HCT116 (cell line): ENCODE results near the gene RAB41. TPM values are rescaled to one million over a fixed set of nuclear protein-coding genes. Genes with fewer than 3 reads are reported as not detected.
"Not testable (repeated sequence)": the region's sequence is repeated elsewhere in the genome, so short reads cannot be mapped to it uniquely, and the experiment has no call there.

ENCODE experiments used
- ATAC-seq: fragments of 200-7000 bp; cut with Tn5 transposase; 2 replicates; pipeline ENCODE4 v1.9.1; 2020; ENCODE audit warnings: mild to moderate bottlenecking, moderate library complexity
- BruUV-seq: library from RNA; stranded (reverse); fragments of 400-500 nt; replicated peaks from 2 replicates; lab custom pipeline; 2021; lab: Mats Ljungman, UMichigan
- CTCF ChIA-PET: fragments of 300-600 bp; sonication (Branson Sonifier 250); formaldehyde crosslinking; loops from one replicate; lab custom pipeline; 2021; ENCODE audit warnings: antibody characterized with exemption; lab: Charles Lee
- POLR2A ChIA-PET: fragments of 300-600, 350-600 bp; sonication (Branson Sonifier 250); formaldehyde crosslinking; loops from one replicate; lab custom pipeline; 2021; ENCODE audit warnings: antibody characterized with exemption; lab: Charles Lee
- RAD21 ChIA-PET, 2 experiments: fragments of 300-600 bp; sonication (Branson Sonifier 250); formaldehyde crosslinking; loops; one replicate each; lab custom pipeline; 2023; ENCODE audit warnings: low total read pairs in 2 of 2; ENCODE audit not compliant: uncharacterized antibody in 2 of 2, unreplicated experiment in 2 of 2, low non-redundant PET in 1 of 2; lab: Charles Lee
- DNase-seq: peaks from one replicate; pipeline ENCODE4 v3.0.0-alpha.2; 2010; ENCODE audit warnings: low read depth, low spot score
- H2AFZ ChIP-seq: fragments of 200-600 bp; shearing (Covaris generic), sonication (generic); 2 replicates; pipeline ENCODE4 v1.6.1; 2017; ENCODE audit warnings: low read depth, mixed run types, mixed read lengths, antibody characterized with exemption, low read length; ENCODE audit not compliant: poor library complexity, severe bottlenecking
- H3K27ac ChIP-seq: 2 replicates; pipeline ENCODE4 v1.5.1; 2012; ENCODE audit warnings: low read depth, low read length
- H3K27me3 ChIP-seq: fragments of 200-600 bp; sonication (generic); 2 replicates; pipeline ENCODE4 v1.6.1; 2016; ENCODE audit warnings: mixed run types, low read length, mixed read lengths; ENCODE audit not compliant: insufficient read depth
- H3K36me3 ChIP-seq, 2 experiments: fragments of 200-500 bp in 1 of 2; fragments of 200-600 bp in 1 of 2; sonication (Bioruptor generic) in 1 of 2; sonication (generic) in 1 of 2; 2 replicates each; pipeline versions ENCODE4 v1.5.1 to v1.6.1; 2014 to 2016; ENCODE audit warnings: low read length in 2 of 2, inconsistent platforms in 1 of 2, mixed read lengths in 1 of 2, mixed run types in 1 of 2; ENCODE audit not compliant: insufficient read depth in 2 of 2, control insufficient read depth in 1 of 2
- H3K4me1 ChIP-seq, 2 experiments: fragments of 200-600 bp in 1 of 2; sonication (generic) in 1 of 2; 2 replicates each; pipeline versions ENCODE4 v1.5.1 to v1.6.1; 2012 to 2017; ENCODE audit warnings: low read length in 2 of 2, inconsistent platforms in 1 of 2, mild to moderate bottlenecking in 1 of 2, mixed read lengths in 1 of 2, mixed run types in 1 of 2, moderate library complexity in 1 of 2; ENCODE audit not compliant: insufficient read depth in 2 of 2, control insufficient read depth in 1 of 2
- H3K4me2 ChIP-seq: fragments of 200-600 bp; sonication (generic); 2 replicates; pipeline ENCODE4 v1.6.1; 2017; ENCODE audit warnings: mixed run types, low read length, mixed read lengths
- H3K4me3 ChIP-seq, 2 experiments: fragments of 200-600 bp in 1 of 2; sonication (generic) in 1 of 2; replicated peaks in 1 of 2; 2 replicates each; pipeline ENCODE4 v1.5.1; 2011 to 2016; ENCODE audit warnings: low read length in 2 of 2, control low read depth in 1 of 2, low read depth in 1 of 2, mild to moderate bottlenecking in 1 of 2, mixed read lengths in 1 of 2, mixed run types in 1 of 2
- H3K79me2 ChIP-seq: fragments of 200-600 bp; sonication (generic); 2 replicates; pipeline ENCODE4 v1.6.1; 2017; ENCODE audit warnings: mild to moderate bottlenecking, mixed run types, low read length, moderate library complexity, mixed read lengths; ENCODE audit not compliant: insufficient read depth
- H3K9ac ChIP-seq: fragments of 200-600 bp; sonication (generic); 2 replicates; pipeline ENCODE4 v1.6.1; 2016; ENCODE audit warnings: low read length, mixed read lengths
- H3K9me2 ChIP-seq: fragments of 200-600 bp; sonication (generic), shearing (Covaris generic); 2 replicates; pipeline ENCODE4 v1.6.1; 2017; ENCODE audit warnings: mixed run types, mild to moderate bottlenecking, moderate library complexity; ENCODE audit not compliant: insufficient read depth
- H3K9me3 ChIP-seq, 2 experiments: fragments of 200-500 bp in 1 of 2; fragments of 200-600 bp in 1 of 2; sonication (Bioruptor generic) in 1 of 2; sonication (generic) in 1 of 2; 2 replicates each; pipeline ENCODE4 v1.6.1; 2014 to 2017; ENCODE audit warnings: low read length in 2 of 2, mixed read lengths in 2 of 2, inconsistent platforms in 1 of 2, low read depth in 1 of 2, mild to moderate bottlenecking in 1 of 2, mixed run types in 1 of 2, moderate library complexity in 1 of 2; ENCODE audit not compliant: control insufficient read depth in 1 of 2, insufficient read depth in 1 of 2
- H4K20me1 ChIP-seq: fragments of 200-600 bp; sonication (generic), shearing (Covaris generic); 2 replicates; pipeline ENCODE4 v1.6.1; 2017; ENCODE audit warnings: mixed run types, mild to moderate bottlenecking, moderate library complexity; ENCODE audit not compliant: insufficient read depth
- CEBPB ChIP-seq: IDR thresholded peaks from 2 replicates; pipeline ENCODE4 v1.6.1; 2012; ENCODE audit warnings: low read depth
- EGR1 ChIP-seq: IDR thresholded peaks from 2 replicates; pipeline ENCODE4 v1.6.1; 2012; ENCODE audit warnings: low read depth
- ELF1 ChIP-seq: IDR thresholded peaks from 2 replicates; pipeline ENCODE4 v1.6.1; 2012; ENCODE audit warnings: low read depth, borderline replicate concordance
- EZH2phosphoT487 ChIP-seq: fragments of 200-600 bp; IDR thresholded peaks from 2 replicates; pipeline ENCODE4 v1.6.1; 2018; ENCODE audit warnings: antibody characterized with exemption, borderline replicate concordance
- FOSL1 ChIP-seq: IDR thresholded peaks from 2 replicates; pipeline ENCODE4 v1.6.1; 2012; ENCODE audit warnings: low read depth
- JUND ChIP-seq: IDR thresholded peaks from 2 replicates; pipeline ENCODE4 v1.6.1; 2012
- POLR2A ChIP-seq: IDR thresholded peaks from 2 replicates; pipeline ENCODE4 v1.7.0; 2011; ENCODE audit warnings: borderline replicate concordance; ENCODE audit not compliant: insufficient read depth, insufficient read length; ENCODE audit errors: extremely low read depth
- SIN3A ChIP-seq: IDR thresholded peaks from 2 replicates; pipeline ENCODE4 v1.6.1; 2012; ENCODE audit warnings: low read depth
- ZNF274 ChIP-seq: fragments of 200-500 bp; sonication (Bioruptor generic); IDR thresholded peaks from 2 replicates; pipeline ENCODE4 v1.6.1; 2014; ENCODE audit warnings: mild to moderate bottlenecking, low read depth, low read length, inconsistent platforms
- intact Hi-C: fragments of 100-400 bp; cut with micrococcal nuclease; formaldehyde crosslinking; loops from 2 replicates; pipeline ENCODE4 v1.10.0; 2022
- total RNA-seq: library from RNA; stranded (reverse); gene quantifications from one replicate; pipeline ENCODE4 v1.2.1, GENCODE V29; 2021; ENCODE audit not compliant: unreplicated experiment
- TF ChIP-seq, protein P1 (sequence below): IDR thresholded peaks from 2 replicates; pipeline ENCODE4 v1.6.1; 2011; ENCODE audit warnings: mild to moderate bottlenecking, low read length, moderate library complexity; ENCODE audit not compliant: insufficient replicate concordance; ENCODE audit errors: extremely low read depth
- TF ChIP-seq, protein P2 (sequence below), 3 experiments: fragments of 200-600 bp in 1 of 3; sonication (generic) in 1 of 3; IDR thresholded peaks in 2 of 3; conservative IDR thresholded peaks in 1 of 3; 2 replicates each; pipeline ENCODE4 v1.5.1; 2012 to 2017; ENCODE audit warnings: low read depth in 2 of 3, low read length in 2 of 3, antibody characterized with exemption in 1 of 3, borderline replicate concordance in 1 of 3, control low read depth in 1 of 3, mild to moderate bottlenecking in 1 of 3, mixed read lengths in 1 of 3, mixed run types in 1 of 3, moderate library complexity in 1 of 3; ENCODE audit not compliant: insufficient read depth in 1 of 3
- TF ChIP-seq, protein P3 (sequence below): IDR thresholded peaks from 2 replicates; pipeline ENCODE4 v1.6.1; 2012
- TF ChIP-seq, protein P4 (sequence below): IDR thresholded peaks from 2 replicates; pipeline ENCODE4 v1.6.1; 2012

The RAB41 gene
- total RNA-seq, 1 experiment from 2014 or later: not detected

DNA sequence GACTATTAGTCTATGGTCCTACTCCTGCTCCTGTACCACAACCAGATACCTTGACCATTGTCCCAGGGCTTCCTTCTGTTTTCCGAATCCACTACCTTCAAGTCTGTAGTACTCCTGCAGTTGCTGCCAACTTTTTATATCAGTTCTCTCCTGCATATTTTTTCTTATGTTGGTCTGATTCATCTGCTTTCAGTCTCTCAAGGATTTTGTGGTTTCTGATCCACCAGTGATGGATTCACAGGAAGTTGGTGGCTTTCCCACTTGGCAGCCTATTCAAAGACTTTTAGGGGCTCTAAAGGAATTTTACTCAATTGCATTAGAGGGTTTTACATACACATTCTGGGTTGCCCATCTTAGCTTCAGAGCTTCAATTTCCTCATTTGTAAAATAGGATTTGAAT is 31.5 kb downstream of the RAB41 start (continued):
- TF ChIP-seq, protein P1, sequence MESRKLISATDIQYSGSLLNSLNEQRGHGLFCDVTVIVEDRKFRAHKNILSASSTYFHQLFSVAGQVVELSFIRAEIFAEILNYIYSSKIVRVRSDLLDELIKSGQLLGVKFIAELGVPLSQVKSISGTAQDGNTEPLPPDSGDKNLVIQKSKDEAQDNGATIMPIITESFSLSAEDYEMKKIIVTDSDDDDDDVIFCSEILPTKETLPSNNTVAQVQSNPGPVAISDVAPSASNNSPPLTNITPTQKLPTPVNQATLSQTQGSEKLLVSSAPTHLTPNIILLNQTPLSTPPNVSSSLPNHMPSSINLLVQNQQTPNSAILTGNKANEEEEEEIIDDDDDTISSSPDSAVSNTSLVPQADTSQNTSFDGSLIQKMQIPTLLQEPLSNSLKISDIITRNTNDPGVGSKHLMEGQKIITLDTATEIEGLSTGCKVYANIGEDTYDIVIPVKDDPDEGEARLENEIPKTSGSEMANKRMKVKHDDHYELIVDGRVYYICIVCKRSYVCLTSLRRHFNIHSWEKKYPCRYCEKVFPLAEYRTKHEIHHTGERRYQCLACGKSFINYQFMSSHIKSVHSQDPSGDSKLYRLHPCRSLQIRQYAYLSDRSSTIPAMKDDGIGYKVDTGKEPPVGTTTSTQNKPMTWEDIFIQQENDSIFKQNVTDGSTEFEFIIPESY: no peak
- no peak for TF ChIP-seq CEBPB
- no peak for TF ChIP-seq ZNF274

DNA sequence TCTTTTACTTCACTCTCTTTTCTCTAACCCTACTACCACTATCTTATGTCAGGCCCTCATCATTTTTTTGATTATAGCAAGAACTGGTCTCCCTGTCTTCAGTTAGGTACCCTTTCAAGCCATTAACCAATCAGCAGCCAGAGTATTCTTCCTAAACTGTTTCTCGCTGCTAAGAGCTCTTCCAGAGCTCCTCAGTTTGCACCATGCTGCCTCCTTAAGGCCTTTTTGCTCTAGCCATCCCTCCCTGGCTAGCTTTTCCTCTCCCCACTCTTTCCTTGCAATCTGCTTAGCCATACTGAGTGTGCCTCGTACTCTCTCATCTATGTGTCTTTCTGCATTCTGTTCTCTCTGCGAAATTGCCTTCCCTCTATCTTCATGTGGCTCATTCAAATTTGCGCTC is 40.8 kb downstream of the RAB41 start:
- no peak overlapping the region for H3K4me3 ChIP-seq
- H3K4me2 ChIP-seq: no peak overlapping the region
- H3K36me3 ChIP-seq: no peaks in the 10 kb centered on the region
- no peaks in the 10 kb centered on the region for H3K4me1 ChIP-seq
- H3K9me3 ChIP-seq: no peaks in the 10 kb centered on the region
- 0 out of 2 replicates have a peak, but pooled peaks cover 8% of the 10 kb centered on the region for H3K79me2 ChIP-seq
- ATAC-seq (no peak), DNase-seq (no peak)
- H2AFZ ChIP-seq: no peak overlapping the region
- H4K20me1 ChIP-seq: no peaks in the 10 kb centered on the region
- ChIA-PET POLR2A (no interaction called here), RAD21 (no interaction called here), CTCF (no interaction called here)
- intact Hi-C loops: no loop called here
- TF ChIP-seq SIN3A (no peak), ZNF274 (no peak), POLR2A (no peak), FOSL1 (no peak), EZH2phosphoT487 (no peak), EGR1 (no peak), JUND (no peak), ELF1 (no peak), CEBPB (no peak)
- TF ChIP-seq, protein P1: no peak
- TF ChIP-seq, protein P2, sequence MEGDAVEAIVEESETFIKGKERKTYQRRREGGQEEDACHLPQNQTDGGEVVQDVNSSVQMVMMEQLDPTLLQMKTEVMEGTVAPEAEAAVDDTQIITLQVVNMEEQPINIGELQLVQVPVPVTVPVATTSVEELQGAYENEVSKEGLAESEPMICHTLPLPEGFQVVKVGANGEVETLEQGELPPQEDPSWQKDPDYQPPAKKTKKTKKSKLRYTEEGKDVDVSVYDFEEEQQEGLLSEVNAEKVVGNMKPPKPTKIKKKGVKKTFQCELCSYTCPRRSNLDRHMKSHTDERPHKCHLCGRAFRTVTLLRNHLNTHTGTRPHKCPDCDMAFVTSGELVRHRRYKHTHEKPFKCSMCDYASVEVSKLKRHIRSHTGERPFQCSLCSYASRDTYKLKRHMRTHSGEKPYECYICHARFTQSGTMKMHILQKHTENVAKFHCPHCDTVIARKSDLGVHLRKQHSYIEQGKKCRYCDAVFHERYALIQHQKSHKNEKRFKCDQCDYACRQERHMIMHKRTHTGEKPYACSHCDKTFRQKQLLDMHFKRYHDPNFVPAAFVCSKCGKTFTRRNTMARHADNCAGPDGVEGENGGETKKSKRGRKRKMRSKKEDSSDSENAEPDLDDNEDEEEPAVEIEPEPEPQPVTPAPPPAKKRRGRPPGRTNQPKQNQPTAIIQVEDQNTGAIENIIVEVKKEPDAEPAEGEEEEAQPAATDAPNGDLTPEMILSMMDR (IDR thresholded peaks at IDR 0.05 in 2 of 3, conservative IDR thresholded peaks at IDR 0.05 in 1 of 3; ENCODE audit: borderline replicate concordance in 1 of 3, insufficient read depth in 1 of 3, low read depth in 2 of 3, low read length in 2 of 3): no peak
- TF ChIP-seq, protein P3, sequence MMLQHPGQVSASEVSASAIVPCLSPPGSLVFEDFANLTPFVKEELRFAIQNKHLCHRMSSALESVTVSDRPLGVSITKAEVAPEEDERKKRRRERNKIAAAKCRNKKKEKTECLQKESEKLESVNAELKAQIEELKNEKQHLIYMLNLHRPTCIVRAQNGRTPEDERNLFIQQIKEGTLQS: no peak
- TF ChIP-seq, protein P4, sequence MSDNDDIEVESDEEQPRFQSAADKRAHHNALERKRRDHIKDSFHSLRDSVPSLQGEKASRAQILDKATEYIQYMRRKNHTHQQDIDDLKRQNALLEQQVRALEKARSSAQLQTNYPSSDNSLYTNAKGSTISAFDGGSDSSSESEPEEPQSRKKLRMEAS: no peak
- H3K9ac ChIP-seq: no peak overlapping the region
- H3K9me2 ChIP-seq: no peaks in the 10 kb centered on the region
- no peaks in the 10 kb centered on the region for H3K27me3 ChIP-seq
- BruUV-seq: no TSS peak
- no peak overlapping the region for H3K27ac ChIP-seq

DNA sequence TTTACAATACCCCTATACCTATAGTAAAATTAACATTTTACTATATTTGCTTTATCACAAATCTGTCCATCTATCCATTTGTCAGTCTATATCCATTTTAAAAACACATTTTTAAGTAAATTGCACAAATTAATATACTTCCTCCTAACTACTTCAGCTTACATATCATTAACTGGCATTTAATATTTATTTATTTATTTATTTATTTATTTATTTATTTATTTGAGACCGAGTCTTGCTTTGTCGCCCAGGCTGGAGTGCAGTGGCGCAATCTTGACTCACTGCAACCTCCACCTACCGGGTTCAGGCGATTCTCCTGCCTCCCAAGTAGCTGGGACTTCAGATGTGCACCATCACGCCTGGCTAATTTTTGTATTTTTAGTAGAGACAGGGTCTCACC is 41.7 kb downstream of the RAB41 start:
- H3K36me3 ChIP-seq, H3K27ac ChIP-seq, H2AFZ ChIP-seq, H3K4me2 ChIP-seq, BruUV-seq, POLR2A ChIA-PET, H3K27me3 ChIP-seq, H3K4me1 ChIP-seq, H4K20me1 ChIP-seq, H3K9me2 ChIP-seq, RAD21 ChIA-PET, intact Hi-C loops, ATAC-seq, CTCF ChIA-PET, H3K4me3 ChIP-seq, H3K79me2 ChIP-seq, DNase-seq, H3K9me3 ChIP-seq, H3K9ac ChIP-seq: not testable (repeated sequence)
